ENCODE data around the gene CLEC16A. TPM values are rescaled to one million over a fixed set of nuclear protein-coding genes. Genes with fewer than 3 reads are reported as not detected.

CLEC16A gene
- total and polyA plus RNA-seq, 9 of the 15 experiments (the other 6 are each of a cell fraction or from before 2014, with no cell fraction given), result 1.00 to 22.3 (median 10.0) TPM

DNA sequence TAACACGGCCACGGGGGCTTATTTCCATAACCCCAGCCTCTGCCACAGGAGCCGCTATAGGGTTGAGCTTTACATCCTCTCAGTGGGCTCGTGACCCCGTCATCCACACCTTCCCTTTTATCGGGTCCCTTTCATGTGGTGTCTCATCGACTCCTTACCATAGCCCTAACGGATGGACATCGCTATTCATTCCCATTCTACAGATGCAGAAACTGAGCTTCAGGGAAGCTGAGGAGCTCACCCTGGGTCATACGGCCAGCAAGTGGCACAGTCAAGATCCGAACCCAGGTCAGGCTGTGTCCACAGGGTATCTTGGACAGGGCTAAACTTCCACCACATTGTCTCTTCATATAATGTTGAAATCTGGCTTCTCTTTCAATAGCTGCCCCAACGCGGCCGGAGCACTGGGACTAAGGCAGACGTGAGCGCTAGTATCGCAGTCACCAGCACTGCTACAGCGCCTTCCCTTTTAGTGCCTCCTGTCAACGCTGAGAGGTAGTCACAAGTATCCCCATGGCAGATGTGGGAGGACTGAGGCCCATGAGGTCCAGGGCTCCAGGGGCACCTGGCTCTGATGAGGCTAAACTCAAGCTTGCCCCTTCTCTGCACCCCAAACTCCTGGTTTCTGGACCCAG, 260.8 kb downstream of the CLEC16A start (continued):
- TF ChIP-seq NONO (IDR thresholded peaks at IDR 0.05; ENCODE audit: low read depth in 2 of 2, low read length in 1 of 2), result no peak
- no peak for TF ChIP-seq FOXP1 (CRISPR knock-in tag; IDR thresholded peaks at IDR 0.05)
- peak; percentile 41; the same call in 1 of the 2 replicates for TF ChIP-seq SMARCA5 (IDR thresholded peaks at IDR 0.05)
- no peak for TF ChIP-seq RBM17 (IDR thresholded peaks at IDR 0.05; ENCODE audit: borderline replicate concordance, low read depth, low read length)
- TF ChIP-seq, protein P1, sequence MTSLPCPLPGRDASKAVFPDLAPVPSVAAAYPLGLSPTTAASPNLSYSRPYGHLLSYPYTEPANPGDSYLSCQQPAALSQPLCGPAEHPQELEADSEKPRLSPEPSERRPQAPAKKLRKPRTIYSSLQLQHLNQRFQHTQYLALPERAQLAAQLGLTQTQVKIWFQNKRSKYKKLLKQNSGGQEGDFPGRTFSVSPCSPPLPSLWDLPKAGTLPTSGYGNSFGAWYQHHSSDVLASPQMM (CRISPR knock-in tag; IDR thresholded peaks at IDR 0.05), result no peak
- TF ChIP-seq U2AF2 (optimal IDR thresholded peaks at IDR 0.05; ENCODE audit: low read depth, low read length), result no peak
- no peak for TF ChIP-seq ASH1L (IDR thresholded peaks at IDR 0.05; ENCODE audit: borderline replicate concordance, low read depth, partially characterized antibody)
- no peak for TF ChIP-seq RNF219 (CRISPR knock-in tag; IDR thresholded peaks at IDR 0.05)
- no peak for TF ChIP-seq ZNF398 (CRISPR knock-in tag; IDR thresholded peaks at IDR 0.05)
- no peak for TF ChIP-seq CGGBP1 (CRISPR knock-in tag; IDR thresholded peaks at IDR 0.05)
- TF ChIP-seq SMARCA4 (IDR thresholded peaks at IDR 0.05), result no peak
- TF ChIP-seq, protein P2, sequence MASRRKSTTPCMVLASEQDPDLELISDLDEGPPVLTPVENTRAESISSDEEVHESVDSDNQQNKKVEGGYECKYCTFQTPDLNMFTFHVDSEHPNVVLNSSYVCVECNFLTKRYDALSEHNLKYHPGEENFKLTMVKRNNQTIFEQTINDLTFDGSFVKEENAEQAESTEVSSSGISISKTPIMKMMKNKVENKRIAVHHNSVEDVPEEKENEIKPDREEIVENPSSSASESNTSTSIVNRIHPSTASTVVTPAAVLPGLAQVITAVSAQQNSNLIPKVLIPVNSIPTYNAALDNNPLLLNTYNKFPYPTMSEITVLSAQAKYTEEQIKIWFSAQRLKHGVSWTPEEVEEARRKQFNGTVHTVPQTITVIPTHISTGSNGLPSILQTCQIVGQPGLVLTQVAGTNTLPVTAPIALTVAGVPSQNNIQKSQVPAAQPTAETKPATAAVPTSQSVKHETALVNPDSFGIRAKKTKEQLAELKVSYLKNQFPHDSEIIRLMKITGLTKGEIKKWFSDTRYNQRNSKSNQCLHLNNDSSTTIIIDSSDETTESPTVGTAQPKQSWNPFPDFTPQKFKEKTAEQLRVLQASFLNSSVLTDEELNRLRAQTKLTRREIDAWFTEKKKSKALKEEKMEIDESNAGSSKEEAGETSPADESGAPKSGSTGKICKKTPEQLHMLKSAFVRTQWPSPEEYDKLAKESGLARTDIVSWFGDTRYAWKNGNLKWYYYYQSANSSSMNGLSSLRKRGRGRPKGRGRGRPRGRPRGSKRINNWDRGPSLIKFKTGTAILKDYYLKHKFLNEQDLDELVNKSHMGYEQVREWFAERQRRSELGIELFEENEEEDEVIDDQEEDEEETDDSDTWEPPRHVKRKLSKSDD (conservative IDR thresholded peaks at IDR 0.05; ENCODE audit: low read length), result no peak
- no peak for TF ChIP-seq ZNF165 (CRISPR knock-in tag; IDR thresholded peaks at IDR 0.05; ENCODE audit: borderline replicate concordance)
- TF ChIP-seq PATZ1 (CRISPR knock-in tag; IDR thresholded peaks at IDR 0.05; ENCODE audit: borderline replicate concordance), result no peak
- TF ChIP-seq SIN3B (IDR thresholded peaks at IDR 0.05; ENCODE audit: low read depth), result no peak
- TF ChIP-seq, protein P3, sequence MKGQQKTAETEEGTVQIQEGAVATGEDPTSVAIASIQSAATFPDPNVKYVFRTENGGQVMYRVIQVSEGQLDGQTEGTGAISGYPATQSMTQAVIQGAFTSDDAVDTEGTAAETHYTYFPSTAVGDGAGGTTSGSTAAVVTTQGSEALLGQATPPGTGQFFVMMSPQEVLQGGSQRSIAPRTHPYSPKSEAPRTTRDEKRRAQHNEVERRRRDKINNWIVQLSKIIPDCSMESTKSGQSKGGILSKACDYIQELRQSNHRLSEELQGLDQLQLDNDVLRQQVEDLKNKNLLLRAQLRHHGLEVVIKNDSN (CRISPR knock-in tag; IDR thresholded peaks at IDR 0.05), result no peak
- TF ChIP-seq RBM25 (IDR thresholded peaks at IDR 0.05; ENCODE audit: low read depth, low read length, severe bottlenecking), result peak; percentile 83

Measured in K562 (cell line).